ENCODE data around the gene MAP3K9. TPM values are rescaled to one million over a fixed set of nuclear protein-coding genes. Genes with fewer than 3 reads are reported as not detected.
"Not testable (repeated sequence)": the region's sequence is repeated elsewhere in the genome, so short reads cannot be mapped to it uniquely, and the experiment has no call there.

MAP3K9 gene
- 2.1 and 2.9 TPM in 2 replicates for total RNA-seq (2014; rRNA removed; shearing (Covaris generic))

DNA sequence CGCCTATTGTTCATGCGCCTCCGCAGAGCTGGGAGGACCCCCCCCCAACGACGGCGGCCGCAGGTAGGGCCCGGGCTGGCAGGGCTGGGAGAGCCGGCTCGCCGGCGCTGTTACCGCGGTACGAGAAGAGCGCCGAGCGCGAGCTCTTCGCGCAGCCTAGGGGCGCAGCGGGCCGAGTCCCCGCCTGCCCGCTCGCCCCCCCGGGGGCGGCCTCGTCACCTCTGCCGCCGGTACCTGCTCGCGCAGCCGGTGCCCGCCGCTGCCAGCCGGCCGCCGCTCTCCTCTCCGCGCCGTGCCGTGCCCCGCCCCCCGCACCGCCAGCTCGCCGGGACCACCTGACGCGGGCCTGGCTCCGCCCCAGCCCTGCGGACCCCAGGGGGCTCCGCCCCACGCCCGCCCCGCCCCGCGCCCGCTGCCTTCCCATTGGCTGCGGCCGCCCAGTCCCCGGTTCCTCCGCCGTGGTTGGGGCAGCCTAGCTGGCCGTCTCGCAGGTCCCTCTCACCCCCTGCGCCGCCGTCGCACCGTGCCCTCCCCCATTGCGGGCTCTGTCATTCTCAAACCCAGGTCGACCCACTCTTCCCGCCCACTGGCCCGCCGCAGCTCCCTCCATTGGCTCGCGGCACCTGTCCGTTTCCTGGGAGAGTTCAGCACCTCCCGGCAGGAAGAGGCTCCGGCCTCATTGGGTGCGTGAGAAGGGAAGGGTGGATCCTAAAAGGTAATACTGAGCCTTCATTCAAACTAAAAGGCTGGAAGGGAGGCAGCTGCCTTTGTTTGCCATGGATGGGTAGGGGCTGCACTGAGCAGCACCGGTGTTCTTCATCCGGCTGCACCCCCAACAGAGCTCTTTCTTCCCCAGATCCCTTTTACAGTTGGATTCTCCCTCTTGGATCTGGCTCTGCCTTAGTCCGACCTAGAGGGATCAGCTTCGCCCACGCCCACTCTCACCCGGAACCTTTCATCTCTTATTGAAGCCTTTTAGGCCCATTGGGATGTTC, at the start of gene MAP3K9:
MAP3K9 (minus strand) TSS at position 289 of the 995 bp plus-strand sequence. CDS start 342 bp downstream, outside the sequence.
- DNase-seq (ENCODE audit: low spot score), result peak; percentile 75

DNA sequence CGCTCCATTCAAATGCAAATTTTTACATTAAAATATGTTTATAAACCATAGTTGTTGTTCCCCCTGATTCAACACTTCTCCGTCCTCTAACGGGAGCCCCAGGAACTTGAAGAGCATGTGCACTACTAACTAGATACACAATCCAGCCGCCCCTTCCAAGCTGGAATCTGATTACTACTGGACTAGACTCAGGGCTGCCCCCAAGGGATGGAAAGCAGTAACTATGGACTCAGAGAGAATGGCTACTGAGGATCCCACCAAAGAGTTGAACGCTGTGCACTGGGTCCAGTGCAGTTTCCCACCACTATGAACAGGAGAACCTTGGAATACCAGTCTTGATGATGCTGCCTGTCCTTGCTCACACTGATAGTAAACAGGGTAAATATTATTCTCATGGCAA, 49.3 kb upstream of the MAP3K9 start:
- no peak for DNase-seq (ENCODE audit: low spot score)

DNA sequence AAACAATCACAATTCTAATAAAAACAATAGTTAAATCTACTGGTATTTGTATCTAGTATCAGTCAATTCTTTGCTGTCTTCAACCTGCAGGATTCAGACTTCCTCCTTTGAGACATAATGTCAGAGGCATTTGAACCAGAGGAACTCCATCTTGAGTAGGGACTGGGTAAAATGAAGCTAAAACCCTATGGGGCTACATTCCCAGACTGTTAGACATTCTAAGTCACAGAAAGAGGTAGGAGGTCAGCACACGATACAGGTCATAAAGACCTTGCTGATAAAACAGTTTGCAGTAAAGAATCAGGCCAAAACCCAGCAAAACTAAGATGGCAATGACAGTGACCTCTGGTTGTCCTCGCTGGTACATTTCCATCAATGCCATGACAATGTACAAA, 48.2 kb upstream of the MAP3K9 start:
- peak; percentile 4 for DNase-seq (ENCODE audit: low spot score)

DNA sequence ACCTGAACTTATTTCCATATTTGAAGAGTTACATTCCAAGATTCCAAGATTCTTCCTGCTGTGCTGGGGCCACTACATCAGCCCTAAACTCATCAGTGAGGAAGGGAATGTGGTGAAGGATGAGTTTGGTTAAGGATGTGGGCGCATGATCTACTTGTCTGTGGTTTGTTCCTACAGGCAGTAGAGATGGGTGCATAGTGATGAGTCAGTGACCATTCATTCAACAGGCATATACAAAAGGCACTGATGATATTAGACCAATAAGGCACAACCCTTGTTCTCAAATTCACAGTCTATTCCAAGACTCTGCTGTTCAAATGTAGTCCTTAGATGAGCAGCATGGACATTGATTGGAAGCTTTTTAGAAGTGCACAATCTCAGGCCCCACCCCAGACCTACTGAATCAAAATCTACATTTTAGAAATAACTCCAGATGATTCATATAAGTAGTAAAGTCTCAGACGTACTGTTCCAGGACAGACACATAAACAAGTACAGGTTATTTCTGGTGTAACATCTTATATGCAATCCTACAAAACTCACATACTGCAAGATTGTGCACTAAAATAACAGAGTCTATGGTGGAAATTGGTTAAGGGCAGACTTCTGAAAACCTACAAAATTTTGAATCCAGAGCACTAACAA, 47.7 kb upstream of the MAP3K9 start:
- DNase-seq (ENCODE audit: low spot score), result peak; percentile 91

DNA sequence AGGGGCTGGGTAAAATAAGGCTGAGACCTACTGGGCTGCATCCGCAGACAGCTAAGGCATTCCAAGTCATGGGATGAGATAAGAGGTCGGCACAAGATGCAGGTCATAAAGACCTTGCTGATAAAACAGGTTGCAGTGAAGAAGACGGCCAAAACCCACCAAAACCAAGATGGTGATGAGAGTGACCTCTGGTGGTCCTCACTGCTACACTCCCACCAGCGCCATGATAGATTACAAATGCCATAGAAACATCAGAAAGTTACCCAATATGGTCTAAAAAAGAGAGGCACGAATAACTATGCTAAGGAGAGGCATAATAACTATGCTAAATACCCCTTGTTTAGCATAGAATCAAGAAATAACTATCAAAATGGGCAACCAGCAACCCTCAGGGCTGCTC, 46.2 kb upstream of the MAP3K9 start:
- DNase-seq (ENCODE audit: low spot score), result no peak

DNA sequence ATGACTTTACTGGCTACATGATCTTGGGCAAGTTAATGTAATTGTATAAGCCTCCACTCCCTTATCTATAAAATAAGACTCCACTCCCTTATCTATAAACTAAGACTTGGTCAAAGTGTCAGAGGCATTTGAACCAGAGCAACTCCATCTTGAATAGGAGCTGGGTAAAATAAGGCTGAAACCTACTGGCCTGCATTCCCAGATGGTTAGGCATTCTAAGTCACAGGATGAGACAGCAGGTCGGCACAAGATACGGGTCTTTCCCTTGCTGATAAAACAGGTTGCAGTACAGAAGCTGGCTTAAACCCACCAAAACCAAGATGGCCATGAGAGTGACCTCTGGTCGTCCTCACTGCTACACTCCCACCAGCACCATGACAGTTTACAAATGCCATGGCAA, 44.3 kb upstream of the MAP3K9 start:
- not testable (repeated sequence) for DNase-seq (ENCODE audit: low spot score)

DNA sequence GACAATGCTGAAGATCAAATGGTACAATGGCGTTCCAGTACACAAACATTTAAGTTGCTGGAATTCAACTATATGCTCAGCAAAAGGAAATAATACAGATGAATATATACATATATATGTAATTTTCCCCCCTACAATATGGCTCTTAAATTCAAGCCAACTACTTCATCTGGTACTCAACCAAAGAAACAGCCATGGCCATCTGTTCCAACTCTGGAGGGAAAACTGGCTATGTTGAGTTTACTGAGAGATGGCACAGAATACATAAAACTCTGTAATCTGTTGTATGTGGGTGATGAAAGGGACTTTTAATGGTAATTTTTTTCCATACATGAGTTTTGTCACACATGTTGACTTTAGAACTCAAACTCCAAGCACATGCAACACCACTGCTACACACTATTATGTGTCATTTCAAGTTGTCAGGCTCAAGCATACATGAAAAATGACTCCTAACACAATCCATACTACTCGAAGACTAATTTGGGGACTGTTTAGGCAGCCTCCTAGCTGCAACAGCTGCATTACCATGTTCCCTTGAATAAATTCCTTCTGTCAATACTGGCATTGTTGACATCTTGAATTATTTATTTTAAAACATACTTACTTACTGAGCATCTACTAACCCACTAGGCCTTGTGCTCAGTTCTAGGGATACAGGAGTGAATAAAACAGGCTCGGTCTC, 38.2 kb upstream of the MAP3K9 start:
- DNase-seq (ENCODE audit: low spot score), result no peak

DNA sequence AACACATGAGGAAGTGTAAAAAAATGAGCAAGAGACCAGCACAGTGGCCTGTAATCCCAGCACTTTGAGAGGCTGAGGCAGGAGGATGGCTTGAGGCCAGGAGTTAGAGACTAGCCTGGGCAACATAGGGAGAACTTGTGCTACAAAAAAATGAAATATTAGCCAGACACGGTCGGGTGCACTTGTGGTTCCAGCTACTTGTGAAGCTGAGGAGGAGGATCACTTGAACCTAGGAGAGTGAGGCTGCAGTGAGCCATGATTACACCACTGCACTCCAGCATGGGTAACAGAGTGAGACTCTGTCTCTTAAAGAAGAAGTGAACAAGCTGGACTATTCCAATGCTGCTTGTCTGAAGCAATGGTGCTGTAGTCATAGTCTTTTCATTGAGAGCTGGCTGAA, 36.3 kb upstream of the MAP3K9 start:
- no peak for DNase-seq (ENCODE audit: low spot score)

DNA sequence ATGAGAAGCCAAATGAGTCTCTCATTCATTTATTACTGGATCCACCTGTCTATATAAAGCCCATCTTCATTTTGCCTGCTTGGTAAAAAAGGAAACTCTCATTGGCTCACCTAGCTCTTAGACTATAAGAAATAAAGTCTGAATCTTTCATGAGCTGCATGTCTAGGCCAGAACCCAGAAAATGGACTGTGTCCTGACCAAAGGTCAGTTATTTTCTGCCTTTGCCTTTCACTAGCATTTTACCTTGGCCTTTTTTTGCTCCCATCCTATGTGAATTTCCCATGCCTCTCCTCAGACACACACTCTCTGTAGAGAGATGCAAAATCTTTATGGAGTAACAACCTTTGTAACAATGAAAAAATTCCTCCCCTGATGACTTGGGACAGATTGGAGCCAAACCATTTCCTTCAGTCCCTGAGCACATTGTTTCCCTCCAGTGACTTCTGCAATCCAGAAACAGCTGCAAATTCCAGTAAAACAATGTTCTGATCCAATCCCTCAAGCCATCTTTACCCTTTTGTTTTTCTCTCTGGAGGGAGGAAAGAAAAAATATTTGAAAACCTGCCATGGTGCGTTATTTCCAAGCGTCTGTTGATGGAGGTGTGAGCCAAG, 33.6 kb upstream of the MAP3K9 start:
- no peak for DNase-seq (ENCODE audit: low spot score)

DNA sequence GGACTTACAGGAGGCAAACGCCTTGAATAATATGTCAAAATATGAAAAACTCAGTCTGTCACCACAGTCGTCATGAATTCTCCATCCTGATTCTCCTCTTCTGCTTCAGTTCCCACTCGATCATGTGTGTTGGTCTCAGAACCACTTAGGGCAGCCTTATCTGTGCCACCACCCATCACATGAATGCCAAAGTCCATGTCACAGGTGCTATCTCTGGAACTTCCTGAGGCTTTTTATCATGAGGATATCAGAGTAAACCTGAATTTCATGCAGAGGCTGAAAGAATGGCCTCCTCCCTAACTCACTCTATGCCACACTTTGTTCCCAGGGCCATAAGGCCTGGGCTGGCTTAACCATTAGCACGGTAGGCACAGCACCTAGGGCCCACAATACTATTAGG, 28.8 kb upstream of the MAP3K9 start:
- no peak for DNase-seq (ENCODE audit: low spot score)

DNA sequence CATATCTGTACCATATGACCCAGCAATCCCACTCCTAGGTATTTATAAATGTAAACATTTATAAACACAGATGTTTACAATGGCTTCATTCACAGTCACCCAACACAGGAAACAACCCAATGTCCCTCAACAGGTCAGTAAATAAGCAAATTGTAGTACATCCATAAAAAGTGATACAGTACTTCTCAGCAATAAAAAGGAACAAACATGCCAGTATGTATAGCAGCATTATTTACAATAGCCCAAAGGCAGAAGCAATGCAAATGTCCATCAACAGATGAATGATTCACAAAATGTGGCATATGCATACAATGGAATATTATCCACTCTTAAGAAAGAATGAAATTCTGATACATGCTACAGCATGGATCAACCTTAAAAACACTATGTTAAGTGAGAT, 27.6 kb upstream of the MAP3K9 start:
- no peak for DNase-seq (ENCODE audit: low spot score)

DNA sequence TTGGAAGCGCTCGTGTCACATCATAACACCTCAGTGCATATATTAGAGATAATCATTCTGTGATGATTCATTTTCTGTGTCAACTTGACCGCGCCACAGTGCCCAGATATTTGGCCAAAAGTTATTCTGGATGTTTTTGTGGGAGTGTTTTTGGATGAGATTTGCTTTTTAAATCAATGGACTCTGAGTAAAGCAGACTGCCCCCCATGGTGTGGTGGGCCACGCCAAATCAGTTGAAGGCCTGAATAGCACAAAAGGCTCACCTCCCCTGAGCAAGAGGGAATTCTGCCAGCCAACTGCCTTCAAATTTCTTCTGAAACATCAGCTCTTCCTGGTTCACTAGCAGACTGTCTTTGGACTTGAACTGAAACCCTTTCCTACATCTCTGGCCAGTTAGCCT, 24.6 kb upstream of the MAP3K9 start:
- DNase-seq (ENCODE audit: low spot score), result no peak

DNA sequence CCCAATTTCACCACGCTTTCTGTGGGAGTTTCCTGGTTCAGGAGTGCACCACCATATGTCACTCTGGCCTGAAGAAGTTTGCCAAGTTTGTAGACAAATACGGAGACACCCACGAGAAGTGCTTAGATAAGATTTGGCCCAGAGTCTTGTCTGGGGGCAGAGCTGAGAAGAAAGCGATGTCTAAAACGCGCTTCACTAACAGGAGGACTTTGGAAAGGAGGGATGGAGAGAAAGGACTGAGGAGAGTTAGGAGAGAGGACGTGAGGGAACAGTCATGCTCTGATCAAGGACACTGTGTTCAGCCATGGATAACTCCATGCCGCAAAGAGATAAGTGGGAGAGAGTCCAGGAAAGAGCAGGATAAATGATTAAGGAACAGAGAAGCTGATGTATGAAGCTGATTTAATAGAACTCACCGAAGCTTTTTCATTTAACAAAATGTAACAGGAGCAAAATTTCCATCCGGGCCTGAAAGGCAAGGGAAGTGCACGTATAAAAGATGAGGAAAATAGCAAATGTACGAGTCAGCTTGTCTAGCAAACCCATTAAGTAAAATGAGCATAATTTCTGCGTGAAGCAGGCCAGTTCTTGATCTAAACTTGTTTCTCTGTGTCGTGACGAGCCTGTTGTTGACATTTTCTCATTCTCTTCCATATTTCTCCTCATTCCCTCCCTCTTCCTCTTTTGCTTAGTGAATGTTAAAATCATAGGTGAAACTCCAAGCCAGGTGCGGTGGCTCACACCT, 23.4 kb upstream of the MAP3K9 start:
- DNase-seq (ENCODE audit: low spot score), result no peak

DNA sequence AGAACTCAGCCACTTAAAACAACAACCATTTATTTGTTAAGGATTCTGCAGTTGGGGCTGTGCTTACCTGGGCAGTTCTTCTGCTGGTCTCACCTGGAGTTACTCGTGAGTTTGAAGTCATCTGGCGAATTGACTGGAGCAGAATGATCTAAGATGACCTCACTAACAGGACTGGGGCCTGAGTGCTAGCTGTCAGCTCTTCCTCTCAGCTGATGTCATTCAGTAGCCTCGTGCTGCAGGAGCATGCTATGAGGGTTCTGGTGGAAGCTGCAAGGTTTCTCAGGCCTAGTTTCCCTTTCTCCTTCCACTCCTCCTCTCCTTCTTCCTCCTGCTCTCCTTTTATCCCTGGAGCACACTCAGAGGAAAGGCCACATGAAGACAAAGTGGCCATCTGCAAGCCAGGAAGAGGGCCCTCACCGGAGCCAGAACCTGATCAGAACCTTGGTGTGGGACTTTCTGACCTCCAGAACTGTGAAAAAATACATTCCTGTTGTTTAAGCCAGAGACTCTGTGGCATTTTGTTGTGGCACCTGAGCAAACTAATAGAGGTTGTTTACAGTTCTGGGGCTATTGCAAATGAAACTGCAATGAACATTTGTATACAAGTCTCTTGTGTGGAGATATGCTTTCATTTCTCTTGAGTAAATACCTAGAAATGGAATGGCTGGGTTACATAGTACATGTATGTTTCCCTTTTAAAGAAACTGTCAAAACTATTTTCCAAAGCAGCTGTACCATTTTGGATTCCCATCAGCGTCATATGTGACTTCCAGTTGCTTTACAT, 21.9 kb upstream of the MAP3K9 start:
- no peak for DNase-seq (ENCODE audit: low spot score)

DNA sequence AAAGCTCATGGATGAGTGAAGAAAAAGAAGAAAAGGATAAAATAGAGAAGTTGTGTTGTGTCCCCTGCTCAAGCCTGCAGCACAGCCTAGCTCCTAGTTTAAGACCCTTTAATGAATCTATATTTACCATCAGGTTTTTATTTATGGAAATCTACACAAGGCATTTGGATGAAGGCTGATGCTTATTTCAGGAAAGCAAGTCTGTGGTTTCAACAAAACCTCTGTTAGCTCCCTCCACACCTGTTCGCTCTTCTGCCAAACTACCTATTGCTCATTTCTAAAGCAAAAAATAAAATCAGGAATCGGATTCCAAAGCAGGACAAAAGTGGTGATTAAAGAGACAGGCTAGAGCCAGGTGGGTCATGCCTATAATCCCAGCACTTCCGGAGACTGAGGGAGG, 18.9 kb upstream of the MAP3K9 start:
- DNase-seq (ENCODE audit: low spot score), result no peak

DNA sequence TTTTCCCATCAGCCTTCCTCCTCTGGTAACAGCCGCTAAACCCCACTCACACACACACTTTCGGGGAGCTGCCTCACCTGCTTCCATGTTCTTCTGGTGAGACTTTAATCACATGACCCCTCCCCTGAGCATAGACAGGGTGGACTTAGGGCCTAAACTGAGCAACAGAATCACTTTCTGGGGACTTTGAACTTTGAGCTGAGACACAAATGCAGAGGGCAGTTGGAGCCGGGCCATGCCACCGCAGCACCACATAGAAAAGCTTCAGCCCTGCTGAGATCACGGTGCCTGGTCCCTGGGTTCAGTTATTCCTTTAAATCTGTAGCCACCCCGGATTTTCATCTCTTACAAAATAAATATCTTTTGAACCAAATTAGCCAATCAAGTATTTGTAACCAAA, 18.4 kb upstream of the MAP3K9 start:
- no peak for DNase-seq (ENCODE audit: low spot score)

DNA sequence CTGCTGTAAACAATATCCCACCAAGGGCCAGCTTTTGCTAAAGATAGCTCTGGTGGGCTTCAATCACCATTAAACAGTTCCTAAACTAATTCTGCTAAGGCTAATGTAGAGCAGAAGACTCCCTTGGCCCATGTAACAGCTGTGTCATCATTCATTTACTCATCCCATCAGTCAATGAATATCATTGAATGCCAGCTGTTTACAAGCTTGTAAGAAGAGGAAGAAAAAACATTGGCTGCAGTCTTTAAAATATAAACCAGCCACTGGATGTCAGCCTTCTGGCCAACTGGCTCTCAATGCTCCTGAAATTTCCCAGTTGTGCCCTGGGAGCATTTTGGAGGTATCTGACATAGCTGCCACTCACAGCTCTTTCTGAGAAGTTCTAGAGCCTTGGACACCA, 18.0 kb upstream of the MAP3K9 start:
- no peak for DNase-seq (ENCODE audit: low spot score)

DNA sequence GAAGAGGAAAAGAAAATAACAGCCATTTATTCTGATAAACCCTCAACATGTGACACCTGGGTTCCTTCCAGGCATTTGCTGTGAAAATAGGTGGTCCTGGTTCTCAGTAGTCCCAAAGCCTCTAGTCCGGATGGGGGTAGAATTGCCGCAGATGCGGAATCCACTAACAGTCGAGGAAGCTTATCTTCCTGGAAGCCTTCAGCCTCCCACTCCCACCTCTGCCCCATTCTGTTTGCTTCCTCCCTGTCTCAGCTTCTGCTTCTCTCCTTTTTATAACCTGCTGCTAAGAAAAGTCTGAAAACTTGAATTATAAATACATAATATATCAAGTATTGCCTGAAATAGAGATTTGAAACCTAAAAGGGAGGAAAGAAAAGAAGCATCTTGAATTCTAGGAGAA, 14.0 kb upstream of the MAP3K9 start:
- no peak for DNase-seq (ENCODE audit: low spot score)

DNA sequence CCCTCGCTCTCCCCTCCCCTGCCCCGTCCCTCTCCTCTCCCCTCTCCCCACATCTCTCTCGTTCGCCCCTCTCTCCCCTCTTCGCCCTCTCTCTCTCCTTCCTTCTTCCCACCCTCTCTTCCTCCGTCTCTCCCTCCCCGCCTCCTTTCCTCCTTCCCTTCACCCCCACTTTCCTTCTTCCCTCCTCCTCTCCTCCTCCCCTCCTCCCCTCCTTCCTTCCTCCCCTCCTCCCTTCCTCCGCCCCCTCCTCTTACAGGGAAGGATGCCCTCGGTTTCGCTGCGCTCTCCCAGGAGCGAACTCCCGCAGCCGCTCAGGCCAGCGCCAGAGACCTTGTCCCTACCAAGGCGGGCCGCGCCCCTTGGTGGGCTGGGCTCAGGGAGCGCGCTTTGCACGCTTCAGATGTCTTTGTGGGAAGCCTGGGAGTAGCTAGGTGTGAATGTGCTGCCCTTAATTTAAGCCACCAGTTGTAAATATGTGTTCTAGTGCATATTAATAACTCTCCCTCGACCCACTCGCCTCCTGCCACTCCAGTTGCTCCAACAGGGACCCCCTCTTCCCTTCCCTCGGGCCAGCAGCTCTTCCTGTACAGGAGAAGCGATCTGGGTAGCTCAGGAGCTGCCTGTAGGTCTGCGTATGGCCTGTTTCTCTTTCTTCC, 13.3 kb upstream of the MAP3K9 start:
- DNase-seq (ENCODE audit: low spot score), result no peak
